HepG2 (cell line): Measurements from ENCODE around the gene SH3TC2. TPM values are rescaled to one million over a fixed set of nuclear protein-coding genes. Genes with fewer than 3 reads are reported as not detected.

Experiments
- ATAC-seq: fragments of 200-7000 bp; cut with Tn5 transposase; 3 replicates; pipeline ENCODE4 v1.9.1; 2020; ENCODE audit warnings: mild to moderate bottlenecking, moderate library complexity
- BruUV-seq: library from RNA; stranded (reverse); fragments of 400-500 nt; replicated peaks from 2 replicates; lab custom pipeline; 2021; lab: Mats Ljungman, UMichigan
- CTCF ChIA-PET: fragments of 300-600 bp; formaldehyde crosslinking; extraction: SDS; loops from one replicate; lab custom pipeline; 2021; ENCODE audit warnings: low total read pairs, inconsistent platforms, low intra/inter-chr PET ratio; lab: Yijun Ruan, JAX
- POLR2A ChIA-PET: fragments of 350-600 bp; sonication (Branson Sonifier 250); formaldehyde crosslinking; loops from one replicate; lab custom pipeline; 2020; ENCODE audit warnings: antibody characterized with exemption, inconsistent platforms; lab: Yijun Ruan, JAX
- DNase-seq: peaks from one replicate; pipeline ENCODE4 v3.0.0-alpha.2; 2015; ENCODE audit warnings: low spot score
- FAIRE-seq: peaks from 3 replicates; lab custom pipeline; 2011; peaks lifted over from hg19 to GRCh38; lab: Jason Lieb, UNC
- H2AFZ ChIP-seq: one replicate; pipeline ENCODE4 v1.6.1; 2011; ENCODE audit warnings: low read length, inconsistent platforms
- H3K27ac ChIP-seq: fragments of 300-600 bp; 3 replicates; pipeline ENCODE4 v1.8.0; 2011; ENCODE audit warnings: mixed run types, mild to moderate bottlenecking, mixed read lengths, low read length, inconsistent platforms; ENCODE audit not compliant: insufficient read depth; ENCODE audit errors: extremely low read length
- H3K27me3 ChIP-seq, 2 experiments: fragments of 200-600 bp in 1 of 2; 2 replicates in 1 of 2; 3 replicates in 1 of 2; pipeline versions ENCODE4 v1.6.0 to v1.8.0; 2011; ENCODE audit warnings: low read length in 2 of 2, mild to moderate bottlenecking in 2 of 2, moderate library complexity in 2 of 2, inconsistent platforms in 1 of 2; ENCODE audit not compliant: insufficient read depth in 2 of 2, control insufficient read depth in 1 of 2
- H3K36me3 ChIP-seq, 2 experiments: fragments of 200-600 bp in 1 of 2; replicated peaks in 1 of 2; 2 replicates in 1 of 2; 3 replicates in 1 of 2; pipeline versions ENCODE4 v1.5.1 to v1.8.0; 2011; ENCODE audit warnings: low read length in 2 of 2, inconsistent platforms in 1 of 2; ENCODE audit not compliant: insufficient read depth in 2 of 2, control insufficient read depth in 1 of 2
- H3K4me1 ChIP-seq: 2 replicates; pipeline ENCODE4 v1.5.1; 2012; ENCODE audit warnings: low read length, inconsistent platforms; ENCODE audit not compliant: insufficient read depth
- H3K4me2 ChIP-seq: 2 replicates; pipeline ENCODE4 v1.6.0; 2011; ENCODE audit warnings: low read depth, low read length, inconsistent platforms
- H3K4me3 ChIP-seq, 3 experiments: fragments of 200-600 bp in 1 of 3; sonication (generic), shearing (Covaris generic) in 1 of 3; replicated peaks in 1 of 3; 2 replicates each; pipeline ENCODE4 v1.5.1; 2011 to 2016; ENCODE audit warnings: low read length in 3 of 3, inconsistent platforms in 2 of 3, low read depth in 2 of 3, mild to moderate bottlenecking in 2 of 3, control low read depth in 1 of 3, mixed read lengths in 1 of 3; ENCODE audit not compliant: insufficient read depth in 1 of 3
- H3K79me2 ChIP-seq: one replicate; pipeline ENCODE4 v1.6.1; 2011; ENCODE audit warnings: low read length, inconsistent platforms; ENCODE audit not compliant: insufficient read depth
- H3K9ac ChIP-seq: 2 replicates; pipeline ENCODE4 v1.6.0; 2011; ENCODE audit warnings: mild to moderate bottlenecking, low read depth, low read length, inconsistent platforms; ENCODE audit not compliant: insufficient read depth
- H3K9me3 ChIP-seq: 2 replicates; pipeline ENCODE4 v1.5.1; 2012; ENCODE audit warnings: mild to moderate bottlenecking, low read length
- H4K20me1 ChIP-seq: 2 replicates; pipeline ENCODE4 v1.6.0; 2011; ENCODE audit warnings: inconsistent platforms, mild to moderate bottlenecking, low read length, moderate library complexity; ENCODE audit not compliant: insufficient read depth
- AGO2 ChIP-seq: fragments of 200-400 bp; formaldehyde crosslinking; optimal IDR thresholded peaks from 2 replicates; pipeline ENCODE3; 2017; ENCODE audit warnings: mild to moderate bottlenecking, low read depth, low read length, moderate library complexity
- GABPB1 ChIP-seq: IDR thresholded peaks from 2 replicates; pipeline ENCODE4 v1.6.1; 2016; ENCODE audit warnings: mild to moderate bottlenecking, missing genetic modification reagents, moderate library complexity, missing compliant biosample characterization
- IKZF1 ChIP-seq: fragments of 450-650 bp; IDR thresholded peaks from 2 replicates; pipeline ENCODE4 v1.7.1; 2016
- PCBP2 ChIP-seq: fragments of 200-400 bp; formaldehyde crosslinking; optimal IDR thresholded peaks from 2 replicates; pipeline ENCODE3; 2018; ENCODE audit warnings: low read length, low read depth; ENCODE audit not compliant: poor library complexity, severe bottlenecking
- RXRA ChIP-seq: sonication (generic); formaldehyde crosslinking; IDR thresholded peaks from 2 replicates; pipeline ENCODE4 v1.5.1; 2020; ENCODE audit warnings: missing genetic modification reagents
- ZC3H13 ChIP-seq: sonication (generic); formaldehyde crosslinking; IDR thresholded peaks from 2 replicates; pipeline ENCODE4 v1.8.1; 2023; ENCODE audit warnings: mild to moderate bottlenecking, missing genetic modification reagents, moderate library complexity
- ZNF556 ChIP-seq: sonication (generic); formaldehyde crosslinking; IDR thresholded peaks from 2 replicates; pipeline ENCODE4 v1.4.0; 2020; ENCODE audit warnings: mild to moderate bottlenecking, missing genetic modification reagents, borderline replicate concordance
- ZNF609 ChIP-seq: sonication (generic); formaldehyde crosslinking; IDR thresholded peaks from 2 replicates; pipeline ENCODE4 v1.4.0; 2020; ENCODE audit warnings: mild to moderate bottlenecking, missing genetic modification reagents, borderline replicate concordance
- ZNF7 ChIP-seq: IDR thresholded peaks from 2 replicates; pipeline ENCODE4 v1.6.1; 2016; ENCODE audit warnings: missing biosample characterization, missing genetic modification reagents
- ZUFSP ChIP-seq: sonication (generic); formaldehyde crosslinking; IDR thresholded peaks from 2 replicates; pipeline ENCODE4 v1.9.0; 2021; ENCODE audit warnings: missing genetic modification reagents, mild to moderate bottlenecking, borderline replicate concordance
- ZZZ3 ChIP-seq: sonication (generic); formaldehyde crosslinking; IDR thresholded peaks from 2 replicates; pipeline ENCODE4 v1.4.0; 2020; ENCODE audit warnings: missing genetic modification reagents, mild to moderate bottlenecking, borderline replicate concordance
- WGBS: methylation state at CpG from one replicate; pipeline ENCODE4 v1.1.6; 2017; ENCODE audit warnings: low lambda C conversion rate; 5-methylcytosine and 5-hydroxymethylcytosine counted together
- in situ Hi-C: cut with HindIII; loops from 2 replicates; pipeline ENCODE4 v1.10.0; 2017; ENCODE audit warnings: low pct_unique_long_range_greater_than_20kb; ENCODE audit not compliant: extremely low pct_ligation_motif_present
- intact Hi-C: fragments of 100-400 bp; cut with micrococcal nuclease; formaldehyde crosslinking; loops from one replicate; pipeline ENCODE4 v1.10.0; 2022; ENCODE audit not compliant: unreplicated experiment
- polyA plus RNA-seq, 8 experiments: library from polyadenylated mRNA; depleted of rRNA in 3 of 8; stranded (reverse) in 7 of 8; unstranded in 1 of 8; fragments of >200 nt; fragmentation: Illumina TruSeq in 4 of 8; extraction: Trizol in 4 of 8; gene quantifications; 2 replicates each; pipeline versions ENCODE4 v1.2.1 to v1.2.3, GENCODE V29; 2011 to 2016; ENCODE audit warnings: low read depth in 4 of 8, missing spikeins in 1 of 8, mixed read lengths in 1 of 8; ENCODE audit not compliant: insufficient read depth in 1 of 8
- total RNA-seq, 5 experiments: library from RNA; depleted of rRNA; stranded (reverse); fragments of >200 nt; fragmentation: Illumina TruSeq; extraction: Trizol; gene quantifications; 2 replicates each; pipeline ENCODE4 v1.2.3, GENCODE V29; 2016; ENCODE audit warnings: low read depth in 1 of 5
- TF ChIP-seq, protein P1 (sequence below): sonication (generic); formaldehyde crosslinking; IDR thresholded peaks from 2 replicates; pipeline ENCODE4 v1.8.0; 2022; ENCODE audit warnings: mild to moderate bottlenecking, missing genetic modification reagents

Gene SH3TC2
- total and polyA plus RNA-seq, 2 of the 13 experiments (the other 11 are each of a cell fraction or from before 2014, with no cell fraction given), result 0.34 to 0.71 TPM

DNA sequence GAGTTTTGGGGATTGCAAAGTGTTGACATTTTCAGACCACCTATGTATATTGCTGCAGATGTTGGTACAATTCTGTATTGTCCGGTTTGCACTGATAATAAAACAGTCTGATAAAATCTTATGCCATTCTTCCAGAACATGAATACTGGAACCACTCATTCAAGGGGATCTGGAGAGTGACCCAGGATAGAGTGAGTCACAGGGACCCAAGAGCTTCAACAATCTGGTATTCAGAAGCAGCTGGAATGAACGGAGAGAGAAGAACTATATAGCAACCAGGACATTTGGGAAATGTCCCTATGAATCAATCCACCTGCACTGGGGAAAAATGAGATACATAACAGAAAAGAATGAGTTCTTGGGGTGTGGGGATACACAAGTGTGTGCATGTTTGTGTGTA lies 73.3 kb downstream of the SH3TC2 start (continued):
- no peak for TF ChIP-seq ZNF609 (CRISPR knock-in tag)
- TF ChIP-seq PCBP2, result no peak
- no peak for TF ChIP-seq ZZZ3 (CRISPR knock-in tag)
- no peak for TF ChIP-seq IKZF1
- TF ChIP-seq, all 625 proteins: peak for 0

- in situ Hi-C loops, result no loop called here
- no peak overlapping the region for H2AFZ ChIP-seq
- H3K27me3 ChIP-seq, result no peaks in the 10 kb centered on the region; a peak in 1 of 5 replicates
- H3K36me3 ChIP-seq, result no peaks in the 10 kb centered on the region
- no peaks in the 10 kb centered on the region for H3K4me1 ChIP-seq
- H3K27ac ChIP-seq, result no peak overlapping the region
- no peak overlapping the region for H3K4me3 ChIP-seq
- intact Hi-C loops, result no loop called here
- H3K9ac ChIP-seq, result no peak overlapping the region
- no peak for FAIRE-seq
- BruUV-seq, result no TSS peak
- H3K79me2 ChIP-seq, result no peaks in the 10 kb centered on the region
- ChIA-PET POLR2A (no interaction called here), CTCF (no interaction called here)
- WGBS, result 0% methylated on average over 1 of the region's 6 CpGs
- DNase-seq, result no peak
- H3K4me2 ChIP-seq, result no peak overlapping the region
- TF ChIP-seq ZNF7 (CRISPR knock-in tag) (no peak), ZNF556 (CRISPR knock-in tag) (no peak), AGO2 (no peak), ZC3H13 (CRISPR knock-in tag) (no peak), ZUFSP (CRISPR knock-in tag) (no peak), RXRA (no peak), GABPB1 (CRISPR knock-in tag) (no peak)
- TF ChIP-seq, protein P1, sequence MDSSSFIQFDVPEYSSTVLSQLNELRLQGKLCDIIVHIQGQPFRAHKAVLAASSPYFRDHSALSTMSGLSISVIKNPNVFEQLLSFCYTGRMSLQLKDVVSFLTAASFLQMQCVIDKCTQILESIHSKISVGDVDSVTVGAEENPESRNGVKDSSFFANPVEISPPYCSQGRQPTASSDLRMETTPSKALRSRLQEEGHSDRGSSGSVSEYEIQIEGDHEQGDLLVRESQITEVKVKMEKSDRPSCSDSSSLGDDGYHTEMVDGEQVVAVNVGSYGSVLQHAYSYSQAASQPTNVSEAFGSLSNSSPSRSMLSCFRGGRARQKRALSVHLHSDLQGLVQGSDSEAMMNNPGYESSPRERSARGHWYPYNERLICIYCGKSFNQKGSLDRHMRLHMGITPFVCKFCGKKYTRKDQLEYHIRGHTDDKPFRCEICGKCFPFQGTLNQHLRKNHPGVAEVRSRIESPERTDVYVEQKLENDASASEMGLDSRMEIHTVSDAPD, result no peak
- H3K9me3 ChIP-seq, result no peaks in the 10 kb centered on the region
- no peaks in the 10 kb centered on the region for H4K20me1 ChIP-seq
- no peak for ATAC-seq
Measured at GRCh38 chr5:148988328-148988727, 74.5 kb downstream of the SH3TC2 start.
